GM12872 (cell line): ENCODE data around the gene NELFE.
"Not testable (repeated sequence)": the region's sequence is repeated elsewhere in the genome, so short reads cannot be mapped to it uniquely, and the experiment has no call there.

ENCODE experiments used
- TF ChIP-seq, protein P1 (sequence below): IDR thresholded peaks from 3 replicates; pipeline ENCODE4 v1.5.1; 2011; ENCODE audit warnings: low read depth, mild to moderate bottlenecking, low read length, moderate library complexity; ENCODE audit not compliant: insufficient read depth

NELFE gene, protein sequence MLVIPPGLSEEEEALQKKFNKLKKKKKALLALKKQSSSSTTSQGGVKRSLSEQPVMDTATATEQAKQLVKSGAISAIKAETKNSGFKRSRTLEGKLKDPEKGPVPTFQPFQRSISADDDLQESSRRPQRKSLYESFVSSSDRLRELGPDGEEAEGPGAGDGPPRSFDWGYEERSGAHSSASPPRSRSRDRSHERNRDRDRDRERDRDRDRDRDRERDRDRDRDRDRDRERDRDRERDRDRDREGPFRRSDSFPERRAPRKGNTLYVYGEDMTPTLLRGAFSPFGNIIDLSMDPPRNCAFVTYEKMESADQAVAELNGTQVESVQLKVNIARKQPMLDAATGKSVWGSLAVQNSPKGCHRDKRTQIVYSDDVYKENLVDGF

DNA sequence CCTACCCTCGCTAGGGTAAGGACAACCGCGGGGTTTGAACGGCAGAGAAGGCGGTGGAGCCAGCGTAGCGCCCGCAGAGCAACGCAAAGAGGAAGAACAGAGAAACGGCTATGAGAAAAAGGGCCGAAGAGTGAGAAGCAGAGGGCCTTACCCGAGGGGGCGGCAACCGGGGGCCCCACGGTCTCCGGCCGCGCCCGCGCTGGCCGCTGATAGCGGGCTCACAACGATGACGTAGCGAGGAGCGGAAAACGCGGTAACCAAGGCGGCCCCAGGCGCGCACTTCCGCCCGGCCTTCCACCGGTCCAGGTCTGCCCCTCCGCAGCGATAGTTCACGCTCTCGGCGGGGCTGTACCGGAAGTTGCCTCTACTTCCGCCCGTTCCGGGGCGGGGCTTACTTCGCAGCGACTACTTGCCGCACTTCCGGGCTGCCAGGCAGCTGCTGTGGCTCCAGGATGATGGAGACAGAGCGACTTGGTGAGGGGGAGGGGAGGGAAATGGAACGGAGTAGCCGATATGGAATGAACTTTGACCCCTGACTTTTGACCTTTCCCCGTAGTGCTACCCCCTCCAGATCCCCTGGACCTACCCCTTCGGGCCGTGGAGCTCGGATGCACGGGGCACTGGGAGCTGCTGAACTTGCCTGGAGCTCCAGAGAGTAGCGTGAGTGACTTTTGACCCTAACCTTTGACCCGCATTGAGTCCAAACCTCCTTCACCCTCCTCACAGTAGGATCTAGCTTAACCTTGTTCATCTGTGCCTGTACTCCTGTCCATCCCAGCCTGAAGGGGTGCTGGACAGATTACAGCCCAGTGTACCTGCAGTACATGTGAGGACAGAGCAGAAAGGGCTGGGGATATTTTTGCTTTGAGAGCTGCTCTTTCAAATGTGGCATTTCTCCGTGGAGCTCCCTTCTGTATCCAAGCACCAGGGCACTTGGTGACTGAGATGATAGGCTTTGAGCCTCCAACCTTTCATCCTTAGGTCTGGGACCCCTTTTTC is at the start of gene NELFE, which contains the start of gene SKIC2:
NELFE (minus strand) TSS at position 231 of the 999 bp plus-strand sequence. CDS start 525 bp downstream, outside the sequence.
SKIC2 (plus strand) TSS at position 435 of the 999 bp plus-strand sequence; CDS start at position 453, 18 bp downstream.
- TF ChIP-seq, protein P1, sequence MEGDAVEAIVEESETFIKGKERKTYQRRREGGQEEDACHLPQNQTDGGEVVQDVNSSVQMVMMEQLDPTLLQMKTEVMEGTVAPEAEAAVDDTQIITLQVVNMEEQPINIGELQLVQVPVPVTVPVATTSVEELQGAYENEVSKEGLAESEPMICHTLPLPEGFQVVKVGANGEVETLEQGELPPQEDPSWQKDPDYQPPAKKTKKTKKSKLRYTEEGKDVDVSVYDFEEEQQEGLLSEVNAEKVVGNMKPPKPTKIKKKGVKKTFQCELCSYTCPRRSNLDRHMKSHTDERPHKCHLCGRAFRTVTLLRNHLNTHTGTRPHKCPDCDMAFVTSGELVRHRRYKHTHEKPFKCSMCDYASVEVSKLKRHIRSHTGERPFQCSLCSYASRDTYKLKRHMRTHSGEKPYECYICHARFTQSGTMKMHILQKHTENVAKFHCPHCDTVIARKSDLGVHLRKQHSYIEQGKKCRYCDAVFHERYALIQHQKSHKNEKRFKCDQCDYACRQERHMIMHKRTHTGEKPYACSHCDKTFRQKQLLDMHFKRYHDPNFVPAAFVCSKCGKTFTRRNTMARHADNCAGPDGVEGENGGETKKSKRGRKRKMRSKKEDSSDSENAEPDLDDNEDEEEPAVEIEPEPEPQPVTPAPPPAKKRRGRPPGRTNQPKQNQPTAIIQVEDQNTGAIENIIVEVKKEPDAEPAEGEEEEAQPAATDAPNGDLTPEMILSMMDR, result no peak

GRCh38 chr6:31981744-31982143 is 23.0 kb upstream of the NELFE start, which contains the start of gene C4A:
Gene C4A, plus strand, starts transcription at chr6:31982057. Its CDS starts 51 bp downstream, at chr6:31982108.
- TF ChIP-seq, protein P1, result not testable (repeated sequence)

- TF ChIP-seq, protein P1, result no peak
These were observed 20.6 kb upstream of the NELFE start for GRCh38 chr6:31979238-31979898.

DNA sequence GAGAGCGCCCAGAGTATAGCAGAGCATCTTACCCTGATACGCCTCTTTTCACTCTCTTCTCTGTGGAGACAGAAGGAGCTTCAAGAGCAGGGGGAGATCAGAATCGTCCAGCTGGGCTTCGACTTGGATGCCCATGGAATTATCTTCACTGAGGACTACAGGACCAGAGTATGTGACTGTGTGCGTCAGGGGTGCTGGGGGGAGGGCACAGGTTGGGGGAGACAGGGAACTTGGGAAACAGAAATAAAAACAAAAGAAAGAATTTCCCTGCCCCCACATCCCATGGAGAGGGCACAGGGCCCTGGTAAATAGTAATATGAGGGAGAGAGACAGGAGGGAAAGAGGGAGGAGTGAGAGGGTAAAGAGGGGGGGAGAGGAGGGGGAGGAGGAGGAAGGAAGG is 20.1 kb upstream of the NELFE start:
- TF ChIP-seq, protein P1, result no peak

DNA sequence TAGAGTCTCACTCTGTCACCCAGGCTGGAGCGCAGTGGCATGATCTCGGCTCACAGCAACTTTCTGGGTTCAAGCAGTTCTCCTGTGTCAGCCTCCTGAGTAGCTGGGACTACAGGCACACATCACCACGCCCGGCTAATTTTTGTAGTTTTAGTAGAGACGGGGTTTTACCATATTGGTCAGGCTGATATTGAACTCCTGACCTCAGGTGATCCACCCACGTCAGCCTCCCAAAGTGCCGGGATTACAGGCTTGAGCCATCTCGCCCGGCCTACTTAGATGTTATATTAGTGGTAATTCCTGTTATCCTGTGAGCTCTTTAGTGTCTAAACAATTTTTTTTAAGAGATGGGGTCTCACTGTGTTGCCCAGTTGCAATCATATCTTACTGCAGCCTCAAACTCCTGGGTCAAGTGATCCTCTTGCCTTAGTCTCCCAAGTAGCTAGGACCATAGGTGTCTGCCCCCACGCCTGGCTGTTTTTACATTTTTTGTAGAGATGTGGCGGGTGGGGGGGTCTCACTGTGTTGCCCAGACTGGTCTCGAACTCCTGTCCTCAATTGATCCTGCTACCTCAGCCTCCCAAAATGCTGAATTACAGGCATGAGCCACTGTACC is 19.2 kb upstream of the NELFE start:
- TF ChIP-seq, protein P1, result no peak

DNA sequence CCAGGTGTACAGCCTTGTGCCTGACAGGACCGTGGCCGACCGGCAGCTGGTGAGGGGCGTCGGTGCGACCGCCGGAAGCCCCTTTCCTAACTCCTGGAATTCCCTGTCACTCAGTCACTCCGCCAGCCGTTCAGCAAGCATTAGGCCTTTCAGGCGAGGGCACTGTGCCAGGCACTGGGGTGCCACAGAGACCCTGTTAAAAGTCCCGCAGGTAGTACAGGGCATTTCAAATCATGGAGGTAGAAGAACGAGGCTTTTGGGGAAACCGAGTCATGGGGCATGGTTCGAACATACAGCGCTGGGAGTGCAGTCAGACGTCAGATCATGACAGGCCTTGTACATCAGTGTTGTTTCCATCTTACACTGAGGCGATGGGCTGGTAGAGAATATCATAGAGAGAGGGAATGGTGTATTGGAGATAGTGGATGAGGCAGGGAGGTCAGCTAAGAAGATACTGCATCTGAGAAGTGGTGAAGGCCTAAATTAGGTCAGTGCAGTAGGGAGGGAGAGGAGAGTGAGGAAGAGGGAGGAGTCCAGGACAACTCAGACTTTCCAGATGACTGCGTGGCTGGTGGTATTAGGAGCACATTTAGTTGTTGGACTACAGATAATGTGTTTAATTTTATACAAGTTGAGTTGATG is 14.1 kb upstream of the NELFE start:
- TF ChIP-seq, protein P1, result no peak
